Lower leg skin (tissue), 4 donors: Measurements from ENCODE around the gene UPK1B. TPM values are rescaled to one million over a fixed set of nuclear protein-coding genes. Genes with fewer than 3 reads are reported as not detected.

Source experiments
- DNase-seq, 2 donors: peaks; one replicate each; pipeline ENCODE4 v3.0.0-alpha.2; 2019; ENCODE audit warnings: low spot score in 2 of 2
- H3K4me3 ChIP-seq: fragments of 200-600 bp; sonication (generic); 2 replicates; pipeline ENCODE4 v1.5.1; 2017; ENCODE audit warnings: mild to moderate bottlenecking, low read depth; ENCODE audit not compliant: poor library complexity, severe bottlenecking
- CTCF ChIP-seq, 3 donors: fragments of 450-650 bp; IDR thresholded peaks; one replicate each; pipeline ENCODE4 v1.5.1; 2016; ENCODE audit warnings: antibody characterized with exemption in 3 of 3, mild to moderate bottlenecking in 3 of 3, moderate library complexity in 2 of 3
- POLR2A ChIP-seq, 2 donors: fragments of 450-650 bp; IDR thresholded peaks; one replicate each; pipeline ENCODE4 v1.6.1; 2016 to 2017; ENCODE audit warnings: antibody characterized with exemption in 2 of 2, mild to moderate bottlenecking in 1 of 2, moderate library complexity in 1 of 2
- WGBS, 2 donors: methylation state at CpG; one replicate each; pipeline ENCODE4 v1.1.5; 2018; 5-methylcytosine and 5-hydroxymethylcytosine counted together
- intact Hi-C: fragments of 100-400 bp; cut with DNase I; formaldehyde crosslinking; loops from one replicate; pipeline ENCODE4 v1.15.0; 2023; ENCODE audit warnings: low total_unique reads
- total RNA-seq, 4 donors: library from RNA; depleted of rRNA; stranded (reverse); fragments of >200 nt; gene quantifications; one replicate each; pipeline ENCODE4 v1.1.0, GENCODE V29; 2016

The UPK1B gene
- total RNA-seq, 4 donors from 2014 or later, result 0.15 to 2.5 (median 1.8) TPM

GRCh38 chr3:119229190-119229589 lies 55.8 kb downstream of the UPK1B start:
- intact Hi-C loops, result no loop called here
- WGBS, 2 donors, result 97 to 98% methylated on average over 7 of the region's 7 CpGs
- no peak for TF ChIP-seq POLR2A (IDR thresholded peaks at IDR 0.05)
- TF ChIP-seq CTCF (IDR thresholded peaks at IDR 0.05), result no peak
- no peak for DNase-seq
- H3K4me3 ChIP-seq, result no peak overlapping the region

- 93 to 97% methylated on average over 7 of the region's 7 CpGs for WGBS, 2 donors
- no peak for TF ChIP-seq CTCF (IDR thresholded peaks at IDR 0.05)
- TF ChIP-seq POLR2A (IDR thresholded peaks at IDR 0.05), result no peak
- DNase-seq, result no peak
- intact Hi-C loops, result no loop called here
- no peak overlapping the region for H3K4me3 ChIP-seq
Observed at GRCh38 chr3:119230071-119230470, 56.7 kb downstream of the UPK1B start.

- DNase-seq, result no peak
- no peak overlapping the region for H3K4me3 ChIP-seq
- TF ChIP-seq CTCF (IDR thresholded peaks at IDR 0.05) (no peak), POLR2A (IDR thresholded peaks at IDR 0.05) (no peak)
- intact Hi-C loops, result no loop called here
Observed at GRCh38 chr3:119230745-119231144, 57.3 kb downstream of the UPK1B start.

- no peak for TF ChIP-seq CTCF (IDR thresholded peaks at IDR 0.05)
- no peak for TF ChIP-seq POLR2A (IDR thresholded peaks at IDR 0.05)
- no peak for DNase-seq
- WGBS, 2 donors, result 71 to 73% methylated on average over 1 of the region's 1 CpG
Observed at GRCh38 chr3:119234610-119235009, 61.2 kb downstream of the UPK1B start.

GRCh38 chr3:119235151-119235550 lies 61.8 kb downstream of the UPK1B start:
- WGBS, 2 donors, result 59 to 72% methylated on average over 1 of the region's 1 CpG
- DNase-seq, result no peak
- no peak overlapping the region for H3K4me3 ChIP-seq
- TF ChIP-seq CTCF (IDR thresholded peaks at IDR 0.05), result no peak
- TF ChIP-seq POLR2A (IDR thresholded peaks at IDR 0.05), result no peak
- intact Hi-C loops, result no loop called here

More at GRCh38 chr3:119234610-119235009, 61.2 kb downstream of the UPK1B start:
- no peak overlapping the region for H3K4me3 ChIP-seq
- intact Hi-C loops, result no loop called here

- no peak overlapping the region for H3K4me3 ChIP-seq
- no peak for DNase-seq
- TF ChIP-seq POLR2A (IDR thresholded peaks at IDR 0.05), result no peak
- TF ChIP-seq CTCF (IDR thresholded peaks at IDR 0.05), result no peak
- intact Hi-C loops, result no loop called here
- whole genome bisulfite sequencing, 2 donors, result 90 to 92% methylated on average over 7 of the region's 7 CpGs
Observed at GRCh38 chr3:119236756-119237155, 63.4 kb downstream of the UPK1B start.
